Trophoblast cell (in vitro differentiated cells and primary cell): ENCODE data around the gene TMEM209.
"Not testable (repeated sequence)": the region's sequence is repeated elsewhere in the genome, so short reads cannot be mapped to it uniquely, and the experiment has no call there.

ENCODE experiments used
- DNase-seq, 2 donors: peaks; one replicate each; pipeline ENCODE4 v3.0.0-alpha.2; 2016
- H2AFZ ChIP-seq: 2 replicates; pipeline ENCODE4 v1.6.1; 2013; ENCODE audit warnings: low read length, moderate library complexity, mild to moderate bottlenecking; ENCODE audit not compliant: insufficient read depth, poor library complexity
- H2AK5ac ChIP-seq: 2 replicates; pipeline ENCODE4 v1.6.1; 2013; ENCODE audit warnings: mild to moderate bottlenecking, low read length
- H2BK120ac ChIP-seq: 2 replicates; pipeline ENCODE4 v1.6.1; 2013; ENCODE audit warnings: low read length, mild to moderate bottlenecking, moderate library complexity; ENCODE audit not compliant: insufficient read depth, poor library complexity
- H2BK12ac ChIP-seq: 2 replicates; pipeline ENCODE4 v1.6.1; 2013; ENCODE audit warnings: mild to moderate bottlenecking, low read length, moderate library complexity
- H2BK5ac ChIP-seq: 2 replicates; pipeline ENCODE4 v1.6.1; 2013; ENCODE audit warnings: low read length, low read depth, moderate library complexity, mild to moderate bottlenecking; ENCODE audit not compliant: poor library complexity
- H3K14ac ChIP-seq: 2 replicates; pipeline ENCODE4 v1.6.1; 2013; ENCODE audit warnings: mild to moderate bottlenecking, low read length
- H3K18ac ChIP-seq: 2 replicates; pipeline ENCODE4 v1.6.1; 2013; ENCODE audit warnings: mild to moderate bottlenecking, low read length
- H3K23ac ChIP-seq: 2 replicates; pipeline ENCODE4 v1.6.1; 2013; ENCODE audit warnings: low read length
- H3K27ac ChIP-seq: 2 replicates; pipeline ENCODE4 v1.5.1; 2013; ENCODE audit warnings: low read depth, mild to moderate bottlenecking, inconsistent platforms, low read length, moderate library complexity
- H3K27me3 ChIP-seq: 2 replicates; pipeline ENCODE4 v1.6.1; 2013; ENCODE audit warnings: inconsistent platforms, mild to moderate bottlenecking, low read length, moderate library complexity; ENCODE audit not compliant: insufficient read depth
- H3K36me3 ChIP-seq, 2 experiments: 1 replicate in 1 of 2; 2 replicates in 1 of 2; pipeline ENCODE4 v1.6.1; 2013; ENCODE audit warnings: low read length in 2 of 2, mild to moderate bottlenecking in 2 of 2, moderate library complexity in 1 of 2; ENCODE audit not compliant: insufficient read depth in 2 of 2, control insufficient read depth in 1 of 2
- H3K4ac ChIP-seq: 2 replicates; pipeline ENCODE4 v1.6.1; 2013; ENCODE audit warnings: low read depth, mild to moderate bottlenecking, low read length, moderate library complexity
- H3K4me1 ChIP-seq, 2 experiments: 1 replicate in 1 of 2; 2 replicates in 1 of 2; pipeline ENCODE4 v1.6.1; 2013; ENCODE audit warnings: low read length in 2 of 2, mild to moderate bottlenecking in 2 of 2, moderate library complexity in 1 of 2; ENCODE audit not compliant: insufficient read depth in 2 of 2, control insufficient read depth in 1 of 2
- H3K4me2 ChIP-seq: 2 replicates; pipeline ENCODE4 v1.6.1; 2013; ENCODE audit warnings: inconsistent platforms, mild to moderate bottlenecking, low read length, moderate library complexity
- H3K4me3 ChIP-seq: 2 replicates; pipeline ENCODE4 v1.5.1; 2013; ENCODE audit warnings: mild to moderate bottlenecking, low read depth, low read length, inconsistent platforms
- H3K79me1 ChIP-seq: one replicate; pipeline ENCODE4 v1.6.1; 2013; ENCODE audit warnings: low read length
- H3K79me2 ChIP-seq: 2 replicates; pipeline ENCODE4 v1.6.1; 2013; ENCODE audit warnings: low read length, mild to moderate bottlenecking; ENCODE audit not compliant: control insufficient read depth, insufficient read depth, poor library complexity
- H3K9ac ChIP-seq: 2 replicates; pipeline ENCODE4 v1.6.1; 2013; ENCODE audit warnings: mild to moderate bottlenecking, low read length
- H3K9me3 ChIP-seq: 2 replicates; pipeline ENCODE4 v1.6.1; 2013; ENCODE audit warnings: low read depth, mild to moderate bottlenecking, control low read depth, inconsistent platforms, low read length; ENCODE audit not compliant: insufficient read depth
- H4K12ac ChIP-seq: 2 replicates; pipeline ENCODE4 v1.6.1; 2013; ENCODE audit warnings: low read depth, mild to moderate bottlenecking, low read length, moderate library complexity
- H4K8ac ChIP-seq: 2 replicates; pipeline ENCODE4 v1.6.1; 2013; ENCODE audit warnings: low read depth, mild to moderate bottlenecking, low read length, moderate library complexity
- H4K91ac ChIP-seq: one replicate; pipeline ENCODE4 v1.6.1; 2013; ENCODE audit warnings: low read depth, mild to moderate bottlenecking, low read length, moderate library complexity
- WGBS: extraction: QIAGEN DNeasy Blood & Tissue Kit; methylation state at CpG from one replicate; pipeline ENCODE4 v1.1.7; 2013; ENCODE audit warnings: missing lambda C conversion rate; ENCODE audit not compliant: insufficient read length, insufficient coverage; ENCODE audit errors: extremely low coverage; 5-methylcytosine and 5-hydroxymethylcytosine counted together

Gene TMEM209

DNA sequence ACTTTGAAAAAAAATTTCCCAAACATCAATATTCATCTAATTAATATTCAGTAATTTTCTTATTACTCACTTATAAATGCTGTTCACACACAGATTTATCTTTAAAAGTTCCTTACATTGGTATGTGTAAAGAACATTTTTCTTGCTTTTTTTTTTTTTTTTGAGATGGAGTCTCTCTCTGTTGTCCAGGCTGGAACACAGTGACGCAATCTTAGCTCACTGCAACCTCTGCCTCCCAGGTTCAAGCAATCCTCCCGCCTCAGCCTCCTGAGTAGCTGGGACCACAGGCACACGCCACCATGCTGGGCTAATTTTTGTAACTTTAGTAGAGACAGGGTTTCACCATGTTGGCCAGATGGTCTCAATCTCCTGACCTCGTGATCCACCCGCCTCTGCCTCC, 20.9 kb downstream of the TMEM209 start:
- not testable (repeated sequence) for H2BK120ac ChIP-seq, H4K91ac ChIP-seq, H3K27ac ChIP-seq, DNase-seq, H3K18ac ChIP-seq, H2AK5ac ChIP-seq, H3K79me2 ChIP-seq, H4K8ac ChIP-seq, H3K27me3 ChIP-seq, H4K12ac ChIP-seq, H3K9ac ChIP-seq, H3K36me3 ChIP-seq, H3K14ac ChIP-seq, H3K4me2 ChIP-seq, H3K4me3 ChIP-seq, H3K23ac ChIP-seq, H2BK5ac ChIP-seq, H2BK12ac ChIP-seq, H3K9me3 ChIP-seq, H3K4ac ChIP-seq, H3K79me1 ChIP-seq, H3K4me1 ChIP-seq, H2AFZ ChIP-seq
- WGBS, result no CpG with 5 or more reads among the region's 5 CpGs

DNA sequence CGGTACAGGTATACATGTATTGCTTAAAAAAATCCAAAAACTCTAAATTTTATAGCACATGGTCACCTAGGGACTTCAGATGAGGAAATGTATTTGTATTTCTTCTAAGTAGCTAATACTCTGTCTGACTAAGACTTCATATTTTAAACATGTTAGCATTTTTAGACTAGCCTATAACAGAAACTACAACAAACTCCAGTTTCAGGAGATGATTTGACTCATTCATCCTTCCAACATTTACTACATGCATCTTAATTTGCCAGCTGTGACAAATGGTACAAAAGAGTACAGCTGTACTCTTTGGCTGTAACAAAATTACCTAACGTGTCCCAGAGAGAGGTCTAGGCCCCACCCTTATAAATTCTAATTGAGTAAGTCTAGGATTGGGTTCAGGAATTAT, 22.2 kb downstream of the TMEM209 start:
- H3K27ac ChIP-seq, result no peak overlapping the region
- H3K79me1 ChIP-seq, result no peaks in the 10 kb centered on the region
- H3K9ac ChIP-seq, result no peak overlapping the region
- WGBS, result no CpG with 5 or more reads among the region's 2 CpGs
- H3K9me3 ChIP-seq, result no peaks in the 10 kb centered on the region
- no peak overlapping the region for H3K4ac ChIP-seq
- no peak overlapping the region for H4K12ac ChIP-seq
- H2AK5ac ChIP-seq, result no peak overlapping the region
- H3K4me1 ChIP-seq, result no peaks in the 10 kb centered on the region
- H3K23ac ChIP-seq, result no peak overlapping the region
- H3K36me3 ChIP-seq, result peaks cover 5 to 6% of the 10 kb centered on the region in 2 experiments
- no peak overlapping the region for H3K4me3 ChIP-seq
- no peaks in the 10 kb centered on the region for H3K79me2 ChIP-seq
- no peak overlapping the region for H2BK12ac ChIP-seq
- H3K27me3 ChIP-seq, result no peaks in the 10 kb centered on the region
- no peak overlapping the region for H4K91ac ChIP-seq
- no peak overlapping the region for H2AFZ ChIP-seq
- H2BK120ac ChIP-seq, result no peak overlapping the region
- H3K4me2 ChIP-seq, result no peak overlapping the region
- H4K8ac ChIP-seq, result no peak overlapping the region
- DNase-seq, result no peak
- no peak overlapping the region for H3K18ac ChIP-seq
- H3K14ac ChIP-seq, result no peak overlapping the region
- H2BK5ac ChIP-seq, result no peak overlapping the region

- no peaks in the 10 kb centered on the region for H3K4me1 ChIP-seq
- H3K23ac ChIP-seq, result no peak overlapping the region
- H4K91ac ChIP-seq, result no peak overlapping the region
- no peak overlapping the region for H2AK5ac ChIP-seq
- no peaks in the 10 kb centered on the region for H3K79me2 ChIP-seq
- no peak overlapping the region for H3K4ac ChIP-seq
- no peak overlapping the region for H3K18ac ChIP-seq
- no peaks in the 10 kb centered on the region for H3K27me3 ChIP-seq
- no peaks in the 10 kb centered on the region for H3K79me1 ChIP-seq
- no CpG with 5 or more reads among the region's 2 CpGs for WGBS
- H2AFZ ChIP-seq, result no peak overlapping the region
- DNase-seq, result no peak
- H3K27ac ChIP-seq, result no peak overlapping the region
- H2BK5ac ChIP-seq, result no peak overlapping the region
- no peaks in the 10 kb centered on the region for H3K9me3 ChIP-seq
- H2BK120ac ChIP-seq, result no peak overlapping the region
- no peak overlapping the region for H2BK12ac ChIP-seq
- H4K8ac ChIP-seq, result no peak overlapping the region
- no peak overlapping the region for H3K14ac ChIP-seq
- no peak overlapping the region for H4K12ac ChIP-seq
- H3K36me3 ChIP-seq, result peaks cover 5 to 6% of the 10 kb centered on the region in 2 experiments
- H3K9ac ChIP-seq, result no peak overlapping the region
- H3K4me3 ChIP-seq, result no peak overlapping the region
- H3K4me2 ChIP-seq, result no peak overlapping the region
Observed at GRCh38 chr7:130181263-130181605, 24.0 kb downstream of the TMEM209 start.

DNA sequence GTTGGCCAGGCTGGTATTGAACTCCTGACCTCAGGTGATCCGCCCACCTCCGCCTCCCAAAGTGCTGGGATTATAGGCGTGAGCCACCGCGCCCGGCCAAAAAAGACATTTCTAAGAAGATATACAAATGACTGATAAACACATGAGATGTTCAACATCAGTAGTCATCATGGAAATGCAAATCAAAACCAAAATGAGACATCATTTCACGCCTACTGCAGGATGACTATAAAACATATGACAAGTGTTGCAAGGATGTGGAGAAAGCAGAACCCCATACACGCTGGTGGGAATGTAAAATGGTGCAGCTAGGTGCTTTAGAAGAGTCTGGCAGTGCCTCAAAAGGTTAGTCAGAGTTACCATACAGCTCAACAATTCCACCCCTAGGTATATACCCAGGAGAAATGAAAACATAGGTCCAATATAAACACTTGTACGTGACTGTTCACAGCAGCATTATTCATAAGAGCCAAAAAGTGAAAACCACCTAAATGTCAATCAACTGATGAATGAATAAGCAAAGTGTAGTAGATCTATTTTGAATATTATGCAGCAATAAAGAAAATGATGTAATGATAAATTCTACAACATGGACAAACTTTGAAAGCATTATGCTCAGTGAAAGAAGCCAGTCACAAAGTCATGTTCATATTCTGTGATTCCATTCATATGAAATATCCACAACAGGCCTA, 24.5 kb downstream of the TMEM209 start:
- no peak overlapping the region for H2AK5ac ChIP-seq
- H4K91ac ChIP-seq, result no peak overlapping the region
- WGBS, result no CpG with 5 or more reads among the region's 9 CpGs
- H2BK12ac ChIP-seq, result no peak overlapping the region
- H2AFZ ChIP-seq, result no peak overlapping the region
- H4K12ac ChIP-seq, result no peak overlapping the region
- H3K4me3 ChIP-seq, result no peak overlapping the region
- H4K8ac ChIP-seq, result no peak overlapping the region
- no peak overlapping the region for H3K23ac ChIP-seq
- H3K36me3 ChIP-seq, result peaks cover 5 to 6% of the 10 kb centered on the region in 2 experiments
- no peaks in the 10 kb centered on the region for H3K9me3 ChIP-seq
- no peak overlapping the region for H3K14ac ChIP-seq
- no peaks in the 10 kb centered on the region for H3K27me3 ChIP-seq
- H3K4ac ChIP-seq, result no peak overlapping the region
- no peak overlapping the region for H3K18ac ChIP-seq
- H3K9ac ChIP-seq, result no peak overlapping the region
- H3K79me1 ChIP-seq, result no peaks in the 10 kb centered on the region
- H3K79me2 ChIP-seq, result no peaks in the 10 kb centered on the region
- no peak overlapping the region for H2BK5ac ChIP-seq
- H3K4me2 ChIP-seq, result no peak overlapping the region
- no peak for DNase-seq
- H2BK120ac ChIP-seq, result no peak overlapping the region
- H3K4me1 ChIP-seq, result no peaks in the 10 kb centered on the region
- no peak overlapping the region for H3K27ac ChIP-seq
